Keratinocyte (primary cell): ENCODE measurements around the gene RCE1.

Experiments
- EZH2 ChIP-seq: IDR thresholded peaks from one replicate; pipeline ENCODE4 v1.6.1; 2012; ENCODE audit warnings: inconsistent platforms, mild to moderate bottlenecking, low read length, moderate library complexity
- TF ChIP-seq, protein P1 (sequence below), 3 experiments: IDR thresholded peaks in 1 of 3; conservative IDR thresholded peaks in 1 of 3; optimal IDR thresholded peaks in 1 of 3; 2 replicates in 2 of 3; 3 replicates in 1 of 3; pipeline versions ENCODE3 to v1.5.1; 2011; ENCODE audit warnings: low read length in 3 of 3, mild to moderate bottlenecking in 3 of 3, moderate library complexity in 2 of 3, control low read depth in 1 of 3, inconsistent platforms in 1 of 3; ENCODE audit not compliant: insufficient read depth in 2 of 3; ENCODE audit errors: extremely low read depth in 1 of 3

DNA sequence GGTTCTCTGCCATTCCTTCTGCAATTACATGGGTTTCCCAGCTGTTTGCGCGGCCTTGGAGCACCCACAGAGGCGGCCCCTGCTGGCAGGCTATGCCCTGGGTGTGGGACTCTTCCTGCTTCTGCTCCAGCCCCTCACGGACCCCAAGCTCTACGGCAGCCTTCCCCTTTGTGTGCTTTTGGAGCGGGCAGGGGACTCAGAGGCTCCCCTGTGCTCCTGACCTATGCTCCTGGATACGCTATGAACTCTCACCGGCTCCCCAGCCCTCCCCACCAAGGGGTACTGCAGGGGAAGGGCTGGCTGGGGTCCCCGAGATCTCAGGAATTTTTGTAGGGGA, 2.6 kb downstream of the RCE1 start:
- TF ChIP-seq, protein P1, sequence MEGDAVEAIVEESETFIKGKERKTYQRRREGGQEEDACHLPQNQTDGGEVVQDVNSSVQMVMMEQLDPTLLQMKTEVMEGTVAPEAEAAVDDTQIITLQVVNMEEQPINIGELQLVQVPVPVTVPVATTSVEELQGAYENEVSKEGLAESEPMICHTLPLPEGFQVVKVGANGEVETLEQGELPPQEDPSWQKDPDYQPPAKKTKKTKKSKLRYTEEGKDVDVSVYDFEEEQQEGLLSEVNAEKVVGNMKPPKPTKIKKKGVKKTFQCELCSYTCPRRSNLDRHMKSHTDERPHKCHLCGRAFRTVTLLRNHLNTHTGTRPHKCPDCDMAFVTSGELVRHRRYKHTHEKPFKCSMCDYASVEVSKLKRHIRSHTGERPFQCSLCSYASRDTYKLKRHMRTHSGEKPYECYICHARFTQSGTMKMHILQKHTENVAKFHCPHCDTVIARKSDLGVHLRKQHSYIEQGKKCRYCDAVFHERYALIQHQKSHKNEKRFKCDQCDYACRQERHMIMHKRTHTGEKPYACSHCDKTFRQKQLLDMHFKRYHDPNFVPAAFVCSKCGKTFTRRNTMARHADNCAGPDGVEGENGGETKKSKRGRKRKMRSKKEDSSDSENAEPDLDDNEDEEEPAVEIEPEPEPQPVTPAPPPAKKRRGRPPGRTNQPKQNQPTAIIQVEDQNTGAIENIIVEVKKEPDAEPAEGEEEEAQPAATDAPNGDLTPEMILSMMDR (optimal IDR thresholded peaks at IDR 0.05 in 1 of 3, IDR thresholded peaks at IDR 0.05 in 1 of 3, conservative IDR thresholded peaks at IDR 0.05 in 1 of 3; ENCODE audit: extremely low read depth in 1 of 3, insufficient read depth in 2 of 3, low read length in 3 of 3) = no peak
- no peak for TF ChIP-seq EZH2
